Measurements from ENCODE around the gene MDK.

DNA sequence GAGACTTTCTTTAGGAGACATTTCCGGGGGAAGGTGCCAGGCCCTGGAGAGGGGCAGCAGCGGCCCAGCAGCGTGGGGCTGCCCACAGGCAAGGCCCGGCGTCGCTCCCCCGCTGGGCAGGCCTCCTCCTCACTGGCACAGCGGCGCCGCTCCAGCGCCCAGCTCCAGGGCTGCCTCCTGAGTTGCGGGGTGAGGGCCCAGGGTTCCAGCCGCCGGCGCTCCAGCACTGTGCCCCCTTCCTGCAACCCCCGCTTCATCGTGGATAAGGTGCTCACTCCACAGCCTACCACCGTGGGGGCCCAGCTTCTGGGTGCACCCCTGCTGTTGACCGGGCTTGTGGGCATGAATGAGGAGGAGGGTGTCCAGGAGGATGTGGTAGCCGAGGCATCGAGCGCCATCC, 15.2 kb upstream of the MDK start:
- TF ChIP-seq CTCF (IDR thresholded peaks at IDR 0.05; ENCODE audit: low read depth, low read length, missing input control) = no peak
- TF ChIP-seq TAF1 (conservative IDR thresholded peaks at IDR 0.05) = no peak
- TF ChIP-seq JUND (IDR thresholded peaks at IDR 0.05) = no peak
- TF ChIP-seq REST (IDR thresholded peaks at IDR 0.05) = no peak
- TF ChIP-seq SP1 (IDR thresholded peaks at IDR 0.05) = no peak
- TF ChIP-seq RAD21 (IDR thresholded peaks at IDR 0.05) = no peak
- no peak for TF ChIP-seq FOXA1 (IDR thresholded peaks at IDR 0.05)
- no peak for TF ChIP-seq EGR1 (IDR thresholded peaks at IDR 0.05; ENCODE audit: low read depth in 2 of 2)
